NCI-H2171 (cell line): ENCODE measurements around the gene MARCHF3.
"Not testable (repeated sequence)": the region's sequence is repeated elsewhere in the genome, so short reads cannot be mapped to it uniquely, and the experiment has no call there.

Experiments
- DNase-seq: peaks from one replicate; lab custom pipeline; 2025; lab: John Stamatoyannopoulos, UW

Gene MARCHF3

DNA sequence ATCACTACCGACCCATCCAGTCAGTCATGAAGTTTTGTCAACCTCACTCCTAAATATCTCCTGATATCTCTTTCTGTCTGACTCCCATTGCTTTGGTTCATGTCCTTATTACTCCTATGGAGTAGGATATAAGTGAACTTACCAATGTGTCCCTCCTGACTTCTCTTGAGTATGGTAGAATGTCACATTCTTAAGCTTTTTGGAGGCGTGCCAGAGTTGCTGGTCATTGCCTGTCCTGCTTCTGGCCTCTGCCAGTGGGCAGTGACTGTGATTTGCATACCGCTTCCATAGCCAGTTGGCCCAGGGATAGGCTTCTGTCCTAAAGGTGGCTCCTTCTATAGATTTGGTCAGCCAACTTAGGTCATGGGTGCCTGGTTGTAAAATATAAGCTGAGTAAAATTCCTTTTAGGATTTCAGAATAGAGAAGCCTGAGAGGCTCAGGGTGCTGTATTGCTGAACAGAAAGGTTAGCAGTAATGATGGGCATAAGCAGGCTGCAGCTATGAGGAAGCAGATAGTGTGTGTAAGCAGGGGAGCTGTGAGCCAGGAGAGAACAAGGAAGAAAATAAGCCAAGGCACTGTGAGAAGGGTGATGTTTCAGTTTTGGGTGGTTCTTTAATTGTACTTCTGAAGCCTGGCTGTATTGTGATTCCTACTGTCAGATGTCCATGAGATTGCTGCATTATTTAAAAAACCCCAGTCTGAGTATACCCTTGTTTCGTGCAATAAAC, 16.1 kb upstream of the MARCHF3 start:
- no peak for DNase-seq

DNA sequence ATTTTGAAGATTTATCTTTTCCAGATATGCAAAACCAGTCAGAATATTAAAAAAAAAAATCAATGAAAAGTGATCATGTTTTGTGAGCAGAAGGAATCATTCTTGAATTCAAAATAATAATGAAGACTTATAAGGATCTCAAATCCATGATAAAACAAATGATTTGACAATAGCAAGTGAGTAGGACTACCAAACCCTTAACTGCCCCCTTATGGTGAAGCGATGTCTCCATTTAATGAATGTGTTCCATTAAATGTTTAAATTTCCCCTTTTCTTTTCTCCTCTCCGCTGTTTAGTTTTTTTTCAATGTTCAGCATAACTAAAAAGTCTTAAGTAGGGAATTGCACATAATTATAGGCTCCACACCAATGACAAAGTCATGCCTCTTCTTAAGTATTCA, 12.2 kb upstream of the MARCHF3 start:
- no peak for DNase-seq

DNA sequence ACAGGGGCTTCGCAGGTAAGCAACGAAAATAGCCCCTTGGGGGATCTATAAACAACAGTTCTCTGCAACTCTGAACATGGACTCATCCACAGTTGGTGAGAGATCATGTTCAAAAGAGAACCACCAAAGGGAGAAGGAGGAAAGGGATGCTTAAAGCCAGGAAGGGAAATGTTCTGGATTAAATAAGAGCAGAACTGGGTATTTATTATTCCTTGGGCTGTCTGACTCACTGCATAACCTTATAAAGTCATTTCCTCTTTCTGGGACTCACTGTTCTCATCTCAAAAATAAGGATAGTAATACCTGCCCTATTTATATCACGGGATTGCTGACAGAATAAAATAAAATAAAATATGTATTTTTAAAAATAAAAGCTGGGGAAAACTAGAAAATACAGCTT, 11.2 kb upstream of the MARCHF3 start:
- no peak for DNase-seq

DNA sequence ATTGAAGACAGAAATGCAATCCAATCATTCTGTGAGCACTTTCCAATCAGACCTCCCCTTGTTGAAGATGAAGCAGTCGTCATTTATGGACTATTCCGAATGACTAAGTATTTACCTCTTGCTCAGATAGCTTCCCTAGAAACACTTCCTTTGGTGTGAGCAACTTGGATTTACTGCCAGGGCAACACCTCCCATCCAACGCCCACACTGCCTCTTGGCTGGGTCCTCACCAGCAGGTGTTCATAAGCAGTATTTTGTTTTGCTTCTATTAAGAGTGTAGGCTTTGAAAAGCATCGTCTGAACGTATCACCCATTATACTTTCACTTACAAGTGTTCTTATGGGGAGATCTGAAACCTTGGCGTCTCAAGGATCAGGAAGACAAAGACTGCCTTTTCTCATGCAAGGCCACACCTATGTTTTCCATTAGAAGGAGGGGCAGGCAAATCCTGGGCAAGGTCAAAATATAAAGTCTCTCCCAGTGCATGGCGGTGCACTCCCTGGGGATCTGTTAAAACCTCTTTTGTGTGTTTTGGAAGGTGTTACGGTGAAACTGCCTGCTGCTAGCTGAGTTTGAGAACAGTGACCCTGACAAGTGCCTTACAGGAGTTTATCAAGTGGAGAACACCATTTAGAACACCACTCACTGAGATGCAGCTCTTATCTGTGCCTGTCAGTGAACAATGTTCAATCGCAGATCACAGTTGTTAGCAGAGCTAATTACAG, 10.6 kb upstream of the MARCHF3 start:
- peak; percentile 9 for DNase-seq

DNA sequence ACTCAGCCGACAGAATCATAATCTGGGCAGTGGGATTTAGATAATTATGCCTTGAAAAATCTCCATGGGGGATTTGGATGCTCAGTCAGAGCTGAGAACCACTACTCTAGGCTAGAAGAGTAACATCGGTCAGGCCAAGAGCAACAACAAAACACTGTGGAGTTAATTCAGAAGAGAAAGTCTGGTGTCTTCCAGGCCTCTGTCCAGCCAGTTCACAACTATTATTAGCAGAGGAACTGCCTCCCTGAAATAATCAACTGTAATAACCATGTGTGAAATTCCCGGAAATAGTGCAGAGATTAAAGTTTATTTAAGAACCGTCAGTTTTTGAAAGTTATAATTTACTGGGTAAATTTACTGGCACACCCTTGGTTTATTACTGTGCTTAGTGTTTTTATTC, 8.2 kb upstream of the MARCHF3 start:
- no peak for DNase-seq

DNA sequence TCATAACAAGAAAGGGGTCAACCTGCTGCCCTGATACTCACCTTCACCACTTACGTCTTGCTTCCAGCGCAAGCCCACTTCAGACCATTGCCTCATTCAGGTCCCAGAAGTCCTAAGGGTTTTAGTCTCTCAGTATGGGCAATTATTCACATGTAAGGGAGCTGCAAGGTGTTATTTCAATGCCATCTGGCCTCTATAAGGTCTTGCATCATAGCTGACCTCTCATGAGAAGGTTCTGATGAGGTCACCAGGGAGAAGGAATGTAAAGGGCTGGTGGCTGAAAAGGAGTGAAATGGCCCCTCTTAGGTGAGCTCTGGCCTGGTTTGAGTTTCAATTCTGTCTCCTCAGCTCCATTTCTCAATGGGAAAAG, 1.5 kb upstream of the MARCHF3 start:
- DNase-seq = no peak

DNA sequence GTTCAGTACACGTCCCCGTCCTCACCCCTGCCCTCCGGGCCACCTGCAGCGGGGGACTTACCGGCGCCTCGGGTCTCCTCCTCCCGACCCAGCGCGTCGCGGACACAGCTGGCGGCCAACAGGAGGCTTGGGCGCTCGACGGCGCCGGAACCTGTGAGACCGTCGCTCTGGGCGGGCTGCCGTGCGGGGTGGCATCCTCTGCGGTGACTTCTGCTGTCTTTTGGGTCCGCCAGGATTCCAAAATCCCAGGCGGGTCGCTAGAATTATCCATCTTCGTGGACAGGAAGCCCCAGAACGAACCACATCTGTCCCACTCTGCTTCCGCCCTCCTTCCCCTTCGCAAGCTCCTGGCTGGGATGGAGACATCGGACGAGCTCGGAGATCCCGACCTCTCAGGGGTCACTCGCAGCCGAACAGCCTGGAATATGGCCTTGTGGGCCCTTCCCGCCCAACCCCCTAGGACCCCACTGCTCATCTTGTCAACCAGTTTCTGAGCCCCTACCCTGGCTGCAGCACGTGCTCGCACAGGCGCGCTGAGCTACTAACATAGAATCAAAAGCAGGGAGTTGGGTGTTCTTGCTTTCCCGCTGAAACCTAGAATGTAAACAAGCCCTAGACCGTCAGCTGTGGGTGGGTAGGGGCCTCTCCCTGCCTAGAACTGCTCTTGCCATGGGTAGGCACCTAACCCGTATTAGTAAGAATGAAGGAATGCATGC, 947 bp upstream of the MARCHF3 start:
- no peak for DNase-seq

DNA sequence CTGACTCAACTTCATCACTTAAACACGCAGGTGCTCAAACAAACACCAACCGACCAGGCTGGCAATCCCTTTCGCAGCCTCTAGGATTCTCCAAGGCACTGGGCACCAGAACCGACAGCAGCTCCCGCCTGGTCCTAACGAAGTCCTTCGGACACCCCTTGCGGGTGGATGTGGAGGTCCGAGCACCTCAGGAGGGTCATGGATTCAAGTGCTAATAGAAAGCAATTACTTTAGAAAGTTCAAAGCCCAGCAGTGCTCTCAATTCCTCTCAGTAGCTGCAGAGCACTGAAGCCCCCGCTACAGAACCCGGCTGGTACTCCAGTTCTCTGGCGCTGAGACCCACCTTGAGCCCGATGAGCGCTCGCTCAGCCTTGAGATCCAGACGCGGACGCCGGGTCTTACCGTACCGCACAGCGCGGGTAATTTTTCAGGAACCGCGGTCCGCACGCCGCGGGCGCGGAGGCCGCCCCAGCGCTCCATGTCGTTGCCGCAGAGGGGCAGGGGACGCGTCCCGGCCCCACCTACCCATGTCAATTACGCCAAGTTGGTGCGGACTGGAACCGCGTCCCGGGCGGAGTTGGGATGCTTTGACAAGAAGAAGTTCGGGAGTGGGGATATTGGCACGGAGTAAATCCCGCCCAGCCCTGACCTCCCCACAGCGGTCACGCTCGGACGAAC, 638 bp downstream of the MARCHF3 start:
- DNase-seq = peak; percentile 22

DNA sequence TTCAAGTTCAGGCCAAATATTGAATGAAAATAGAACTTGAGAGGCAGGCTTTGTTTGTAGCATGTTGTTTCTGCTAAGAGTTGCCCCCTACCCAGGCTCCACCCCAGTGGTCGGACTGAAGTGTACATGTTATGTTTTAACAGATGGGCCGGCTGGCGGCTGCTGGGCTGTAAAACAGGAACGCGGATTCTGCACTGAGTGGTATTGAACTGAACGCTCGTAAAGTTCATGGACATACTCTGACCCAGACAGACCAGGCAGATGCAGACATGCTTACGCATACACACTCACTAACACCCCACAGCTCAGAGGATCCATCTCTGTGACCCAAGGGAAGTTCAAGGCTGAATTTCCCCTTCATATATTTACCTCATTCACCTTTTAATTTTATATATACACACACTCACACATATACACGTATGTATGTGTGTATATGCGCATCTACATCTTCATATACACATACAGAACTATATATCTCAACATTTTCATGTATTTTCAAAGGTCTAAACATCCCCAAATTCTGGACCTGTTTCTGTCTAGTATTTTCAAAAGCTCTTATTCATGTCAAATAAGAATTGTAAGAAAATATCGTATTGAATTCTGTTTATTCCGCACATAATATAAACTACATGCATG, 1.4 kb downstream of the MARCHF3 start:
- peak; percentile 3 for DNase-seq

DNA sequence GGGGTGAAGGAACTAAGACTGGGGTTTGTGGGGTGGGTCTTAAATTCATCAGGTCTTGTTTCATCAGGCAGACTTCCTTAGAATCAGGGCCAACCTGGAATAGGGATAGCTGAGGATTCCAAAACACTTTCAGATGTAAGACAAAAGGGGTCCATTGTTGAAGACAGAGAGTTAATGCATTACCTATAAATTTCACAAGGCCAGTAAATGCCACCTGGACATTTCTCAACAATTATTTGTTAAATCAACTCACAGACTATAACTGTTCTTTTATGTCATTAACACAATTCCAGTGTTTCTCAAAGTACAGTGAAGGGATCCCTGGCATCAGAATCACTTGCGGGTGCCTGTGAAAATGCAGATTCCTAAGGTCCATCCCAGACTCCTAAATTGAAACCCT, 2.8 kb downstream of the MARCHF3 start:
- DNase-seq = no peak

DNA sequence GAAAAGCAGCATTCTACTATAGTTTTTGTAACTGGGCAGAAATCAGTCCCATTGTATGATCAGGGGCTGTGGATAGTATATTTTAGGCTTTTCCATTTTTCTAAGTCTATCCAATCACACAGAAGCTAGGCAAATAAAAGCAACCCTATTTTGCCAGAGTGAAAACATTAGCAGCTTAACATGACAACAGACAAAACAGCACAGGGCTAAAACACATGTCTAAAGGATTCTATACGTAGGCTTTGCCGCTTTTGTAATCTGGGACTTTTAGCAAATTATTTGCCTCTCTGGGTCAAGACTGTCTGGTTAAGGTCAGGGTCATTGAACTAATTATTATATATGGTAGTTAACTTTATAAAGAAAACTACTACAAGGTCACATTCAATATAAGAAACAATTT, 4.2 kb downstream of the MARCHF3 start:
- DNase-seq = no peak

DNA sequence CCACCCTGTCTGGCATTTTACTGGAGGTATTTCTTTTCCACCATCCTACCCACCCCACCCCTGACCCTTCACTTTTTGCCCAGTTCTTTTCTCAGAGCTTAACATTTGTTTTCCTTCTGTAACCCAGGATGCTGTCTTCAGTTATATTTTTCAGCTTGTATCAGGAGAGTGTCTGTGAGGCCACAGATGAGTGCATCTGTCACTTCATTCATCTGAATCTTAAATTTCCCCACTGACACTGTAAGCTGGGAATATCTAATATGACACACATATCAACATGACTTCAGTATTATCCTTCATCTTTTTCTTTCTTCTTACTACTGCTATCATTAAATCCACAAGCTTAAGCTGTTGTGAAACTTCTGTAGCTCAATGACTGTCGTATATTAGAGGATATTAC, 4.9 kb downstream of the MARCHF3 start:
- DNase-seq = no peak

DNA sequence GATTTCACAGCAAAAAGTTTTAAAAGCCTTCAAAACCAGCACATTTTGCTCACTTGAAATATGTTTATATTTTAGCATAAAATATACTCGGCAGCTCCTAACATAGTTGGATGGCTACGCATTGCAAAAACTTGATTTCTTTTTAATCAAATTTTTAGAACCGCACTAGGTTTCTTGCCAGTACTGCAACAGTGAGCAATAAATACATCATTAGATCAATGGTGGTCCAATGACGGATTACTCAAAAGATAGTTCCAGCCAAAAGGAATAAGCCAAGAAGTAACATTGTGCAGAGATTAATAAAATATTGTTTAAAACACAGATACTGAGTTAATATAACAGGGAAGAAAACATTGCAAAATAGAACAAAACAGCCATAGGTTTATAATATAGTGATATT, 5.5 kb downstream of the MARCHF3 start:
- no peak for DNase-seq

DNA sequence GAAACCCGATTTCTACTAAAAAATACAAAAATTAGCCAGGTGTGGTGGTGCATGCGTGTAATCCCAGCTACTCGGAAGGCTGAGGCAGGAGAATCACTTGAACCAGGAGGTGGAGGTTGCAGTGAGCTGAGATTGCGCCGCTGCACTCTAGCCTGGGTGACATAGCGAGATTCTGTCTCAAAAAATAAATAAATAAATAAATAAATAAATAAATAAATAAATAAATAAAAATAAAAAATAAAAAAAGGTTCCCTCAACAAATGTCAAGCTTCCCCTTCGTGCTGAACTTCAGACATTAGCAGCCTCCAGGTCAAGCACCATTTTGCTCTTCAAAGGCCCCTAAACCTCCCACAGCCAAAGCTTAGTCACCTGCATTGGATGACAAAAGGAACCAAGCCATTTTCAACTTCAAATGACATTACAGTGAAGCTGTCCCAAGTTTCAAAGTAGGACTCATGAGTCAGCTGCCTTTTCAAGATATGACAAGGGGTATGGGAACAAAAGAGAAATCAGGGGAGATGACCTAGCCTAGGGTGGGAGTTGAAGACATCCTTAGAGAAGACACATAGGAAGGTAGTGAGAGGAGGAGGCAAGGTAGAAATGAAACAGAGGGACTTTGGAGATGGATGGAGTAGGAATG, 6.7 kb downstream of the MARCHF3 start:
- DNase-seq = not testable (repeated sequence)

DNA sequence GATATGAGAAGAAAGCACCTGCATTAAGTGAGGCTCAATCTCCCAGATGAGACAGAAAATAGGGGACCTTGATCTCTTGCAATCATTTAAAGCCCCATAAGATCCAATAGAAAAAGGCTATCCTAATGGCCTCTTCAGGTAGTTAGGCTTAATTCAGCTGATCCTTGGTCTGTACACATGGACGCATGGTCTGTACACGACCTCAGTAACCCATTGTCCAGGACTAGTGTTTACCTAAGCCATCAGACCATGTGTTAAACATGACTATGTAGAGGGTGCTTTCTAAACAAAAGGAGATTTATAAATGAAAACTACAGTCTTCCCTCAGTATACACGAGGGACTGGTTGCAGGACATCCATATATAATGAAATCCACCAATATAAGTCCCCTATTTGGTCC, 7.5 kb downstream of the MARCHF3 start:
- DNase-seq = no peak

DNA sequence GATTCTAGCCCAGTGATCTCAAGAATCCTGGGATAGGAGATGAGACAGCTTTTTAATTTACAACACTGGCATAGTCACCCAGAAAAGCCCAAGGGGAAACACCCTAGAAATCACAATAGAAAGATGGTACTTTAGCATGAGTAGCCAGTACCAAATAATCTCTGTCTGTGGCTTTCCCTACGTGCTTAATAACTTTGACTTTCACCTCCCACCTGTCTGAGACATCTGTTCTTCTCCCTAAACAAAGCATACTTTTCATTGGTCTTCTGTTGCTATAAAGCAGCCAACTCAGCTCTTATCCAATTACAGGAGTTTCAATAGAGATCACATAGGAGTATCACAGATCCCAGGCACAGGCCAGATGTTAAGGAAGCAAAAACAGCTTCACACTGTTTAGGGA, 10.4 kb downstream of the MARCHF3 start:
- peak; percentile 39 for DNase-seq

DNA sequence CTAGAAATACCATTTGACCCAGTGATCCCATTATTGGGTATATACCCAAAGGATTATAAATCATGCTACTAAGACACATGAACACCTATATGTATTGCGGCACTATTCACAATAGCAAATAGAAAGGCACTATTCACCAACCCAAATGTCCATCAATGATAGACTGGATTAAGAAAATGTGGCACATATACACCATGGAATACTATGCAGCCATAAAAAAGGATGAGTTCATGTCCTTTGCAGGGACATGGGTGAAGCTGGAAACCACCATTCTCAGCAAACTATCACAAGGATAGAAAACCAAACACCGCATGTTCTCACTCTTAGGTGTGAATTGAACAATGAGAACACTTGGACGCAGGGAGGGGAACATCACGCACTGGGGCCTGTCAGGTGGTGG, 13.6 kb downstream of the MARCHF3 start:
- not testable (repeated sequence) for DNase-seq

DNA sequence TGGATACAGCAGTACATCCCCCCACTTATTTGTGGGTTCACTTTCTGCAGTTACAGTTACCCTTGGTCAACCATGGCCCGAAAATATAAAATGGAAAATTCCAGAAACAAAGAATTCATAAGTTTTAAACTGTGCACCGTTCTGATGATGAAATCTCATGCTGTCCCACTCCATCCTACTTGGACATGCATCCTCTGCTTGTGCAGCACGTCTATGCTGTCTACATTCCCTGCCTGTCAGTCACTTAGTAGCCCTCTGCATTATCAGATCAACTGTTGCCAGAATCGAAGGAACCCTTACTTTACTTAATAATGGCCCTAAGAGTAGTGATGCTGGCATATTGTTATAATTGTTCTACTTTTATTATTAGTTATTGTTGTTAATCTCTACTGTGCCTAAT, 14.6 kb downstream of the MARCHF3 start:
- DNase-seq = no peak

DNA sequence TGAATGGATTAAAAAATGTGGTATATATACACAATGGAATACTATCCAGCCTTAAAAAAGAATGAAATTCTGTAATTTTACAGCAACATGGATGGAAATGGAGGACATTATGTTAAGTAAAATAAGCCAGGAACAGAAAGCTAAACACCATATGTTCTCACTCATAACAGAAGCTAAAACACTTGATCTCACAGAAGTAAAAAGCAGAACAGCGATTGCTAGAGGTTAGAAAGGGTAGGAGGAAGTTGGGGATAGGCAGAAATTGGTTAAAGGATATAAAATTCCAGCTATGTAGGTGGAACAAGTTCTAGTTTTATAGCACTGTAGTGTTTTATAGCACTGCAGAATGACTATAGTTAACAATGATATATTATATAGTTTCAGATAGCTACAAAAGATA, 15.8 kb downstream of the MARCHF3 start:
- no peak for DNase-seq

DNA sequence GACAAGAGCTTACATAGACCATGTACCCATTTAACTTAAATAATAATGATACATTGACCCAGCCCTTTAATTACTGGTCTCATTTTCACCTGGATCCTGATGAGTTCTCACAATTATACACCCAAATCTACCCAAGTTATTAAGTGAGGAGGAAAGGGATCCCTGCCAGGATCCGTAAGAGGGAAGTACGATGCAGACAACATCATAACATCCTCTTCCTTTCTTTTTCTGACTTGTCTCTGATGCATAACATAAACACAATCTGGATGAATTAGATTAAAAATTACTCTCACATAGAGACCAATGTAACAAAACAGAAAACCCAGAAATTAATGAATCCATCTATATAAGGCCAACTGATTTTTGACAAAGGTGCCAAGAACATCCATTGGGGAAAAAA, 17.0 kb downstream of the MARCHF3 start:
- DNase-seq = no peak

DNA sequence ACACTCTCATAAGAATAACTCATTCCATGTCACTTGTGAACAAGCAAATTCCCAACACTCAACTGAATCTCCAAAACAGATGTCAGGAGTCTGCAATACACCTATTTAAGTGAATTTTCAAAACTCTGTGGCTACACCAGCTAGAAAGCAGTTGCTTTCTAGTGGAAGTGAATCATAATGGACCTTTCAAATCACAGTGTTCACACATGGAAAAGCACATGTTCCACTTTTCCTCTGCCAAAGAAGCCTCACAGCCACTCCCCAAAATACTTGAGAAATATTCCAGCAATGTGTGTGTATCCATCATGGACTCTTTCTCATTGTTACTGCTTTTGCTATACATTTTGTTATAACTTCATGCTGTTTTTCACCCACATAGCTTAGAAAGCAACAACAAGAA, 17.4 kb downstream of the MARCHF3 start:
- DNase-seq = no peak
